ENCODE data around the gene HEXD.
"Not testable (repeated sequence)": the region's sequence is repeated elsewhere in the genome, so short reads cannot be mapped to it uniquely, and the experiment has no call there.

The HEXD gene

GRCh38 chr17:82458179-82458884 lies 40.2 kb downstream of the HEXD start, which contains the start of gene NARF:
TSS of gene NARF (plus strand) at chr17:82458741. CDS start at chr17:82458804, 63 bp downstream.
- DNase-seq (ENCODE audit: low spot score): peak; percentile 100

DNA sequence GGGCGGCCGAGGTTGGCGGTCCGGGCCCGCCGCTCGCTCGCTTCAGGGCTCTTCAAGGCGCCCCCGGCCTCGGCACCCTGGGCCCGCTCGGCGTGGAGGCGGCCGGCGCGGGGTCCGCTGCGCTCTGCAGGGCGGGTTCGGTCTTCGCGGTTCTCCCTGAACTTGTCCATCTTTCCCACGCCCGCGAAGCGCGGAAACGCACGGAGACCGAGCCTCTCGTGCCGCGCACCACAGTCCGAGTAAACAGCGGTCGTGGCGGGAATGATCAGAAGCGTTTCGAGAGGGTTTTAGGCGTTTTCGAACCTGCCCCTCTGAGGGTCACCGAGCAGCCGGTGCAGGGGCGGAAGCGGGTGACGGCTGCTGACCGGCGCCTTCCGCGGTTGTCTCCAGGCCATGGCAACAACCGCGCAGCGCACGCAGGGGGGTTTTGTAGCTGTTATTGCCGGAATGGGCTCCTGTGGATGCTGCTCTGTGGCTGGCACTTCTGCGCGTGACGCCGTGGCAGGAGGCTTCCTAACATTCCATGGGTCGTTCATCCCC lies 40.8 kb downstream of the HEXD start:
- peak; percentile 66 for DNase-seq (ENCODE audit: low spot score)

DNA sequence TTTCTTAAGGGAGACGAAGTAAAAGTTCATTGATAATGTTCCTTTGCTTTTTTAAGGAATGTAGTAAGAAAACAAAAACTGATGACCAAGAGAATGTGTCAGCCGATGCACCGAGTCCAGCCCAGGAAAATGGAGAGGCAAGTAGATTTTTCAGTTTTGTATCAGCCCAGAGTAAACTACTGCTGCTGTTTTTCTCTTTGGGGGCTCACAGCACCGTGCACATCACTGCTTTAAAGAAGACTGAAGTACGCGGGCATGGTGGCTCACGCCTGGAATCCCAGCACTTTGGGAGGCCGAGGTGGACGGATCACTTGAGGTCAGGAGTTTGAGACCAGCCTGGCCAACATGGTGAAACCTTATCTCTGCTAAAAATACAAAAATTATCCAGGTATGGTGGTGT lies 41.8 kb downstream of the HEXD start:
- DNase-seq (ENCODE audit: low spot score): not testable (repeated sequence)

DNA sequence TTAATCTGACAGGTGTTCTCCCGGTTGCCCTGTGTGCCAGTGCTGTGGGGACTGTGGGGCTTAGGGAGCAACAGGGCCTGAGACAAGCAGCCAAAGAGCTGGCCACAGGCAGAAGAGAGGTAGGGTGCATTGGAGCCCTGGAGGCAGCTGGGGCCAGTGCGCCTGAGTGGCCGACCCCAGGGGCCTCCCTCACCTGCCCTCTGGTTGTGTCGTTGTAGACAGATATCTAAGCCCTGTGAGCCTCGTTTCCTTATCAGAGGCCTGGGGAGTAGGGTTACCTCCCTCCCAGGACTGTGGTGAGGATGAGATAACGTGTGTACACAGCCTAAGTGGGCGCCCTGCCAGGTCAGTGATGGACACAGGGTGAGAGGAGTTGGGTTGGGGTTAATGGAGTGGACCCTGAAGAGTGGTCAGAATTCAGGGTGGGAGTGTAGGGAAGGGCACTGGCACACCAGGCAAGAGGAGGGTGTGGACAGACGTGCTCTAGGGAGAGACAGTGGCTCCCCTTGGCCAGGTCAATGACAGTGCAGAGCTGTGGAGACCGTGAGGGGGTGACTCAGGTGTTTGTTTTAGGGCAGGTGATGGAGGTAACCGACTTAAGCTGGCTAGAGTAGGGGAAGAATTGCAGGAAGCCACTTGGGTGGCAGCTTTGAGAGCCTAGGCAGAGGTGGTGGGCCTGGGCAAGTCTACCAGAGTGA lies 43.8 kb downstream of the HEXD start:
- DNase-seq (ENCODE audit: low spot score): no peak

- no peak for DNase-seq (ENCODE audit: low spot score)
Measured at GRCh38 chr17:82463391-82463790, 45.2 kb downstream of the HEXD start.

DNA sequence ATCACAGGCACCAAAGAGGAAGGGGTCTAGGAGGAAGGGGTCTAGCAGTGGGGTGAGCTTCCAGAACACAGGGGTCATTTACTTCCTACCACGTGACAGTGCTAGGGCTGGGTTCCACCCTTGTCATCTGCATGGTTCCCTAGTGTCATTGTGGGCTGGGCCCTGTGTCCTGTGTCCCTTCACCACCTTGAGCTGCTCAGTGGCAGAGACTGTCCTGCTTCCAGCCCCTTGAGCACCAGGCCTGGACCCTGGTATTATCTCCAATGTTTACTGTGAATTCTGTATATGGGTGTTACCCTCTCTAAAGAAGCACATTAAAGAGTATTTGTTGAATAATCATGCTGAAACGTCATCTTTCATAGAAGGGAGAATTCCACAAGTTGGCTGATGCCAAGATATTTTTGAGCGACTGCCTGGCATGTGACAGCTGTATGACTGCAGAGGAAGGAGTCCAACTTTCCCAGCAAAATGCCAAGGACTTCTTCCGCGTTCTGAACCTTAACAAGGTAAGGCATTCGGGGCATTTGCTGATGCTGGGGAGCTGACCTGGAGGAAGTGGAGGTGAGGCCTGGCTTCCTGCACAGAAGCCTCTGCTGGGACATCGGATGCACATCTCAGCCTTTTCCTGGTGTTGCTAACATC lies 45.9 kb downstream of the HEXD start:
- no peak for DNase-seq (ENCODE audit: low spot score)

- DNase-seq (ENCODE audit: low spot score): no peak
Measured at GRCh38 chr17:82464567-82464929, 46.4 kb downstream of the HEXD start.

GRCh38 chr17:82465023-82465603 lies 47.0 kb downstream of the HEXD start:
- no peak for DNase-seq (ENCODE audit: low spot score)

GRCh38 chr17:82468692-82469091 lies 50.5 kb downstream of the HEXD start:
- DNase-seq (ENCODE audit: low spot score): no peak

DNA sequence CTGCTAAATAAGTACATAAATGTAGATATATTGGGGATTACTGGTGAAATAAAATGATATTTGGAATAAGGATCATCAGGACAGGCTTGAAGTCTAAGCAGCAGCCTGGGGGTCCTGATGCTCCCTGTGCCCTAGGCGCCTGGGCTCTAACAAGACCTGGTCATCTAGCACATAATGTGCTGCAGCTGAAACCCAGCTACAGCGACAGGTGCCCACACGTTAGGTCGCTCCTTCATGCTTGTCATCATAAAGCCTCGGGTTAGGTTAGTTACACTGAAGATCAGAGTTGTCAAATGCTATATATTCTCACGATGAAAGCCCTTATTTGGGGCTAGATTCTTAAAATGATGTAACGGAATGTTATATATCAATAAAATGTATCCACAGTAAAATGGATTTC lies 51.9 kb downstream of the HEXD start:
- DNase-seq (ENCODE audit: low spot score): no peak

GRCh38 chr17:82474223-82475010 lies 56.3 kb downstream of the HEXD start:
- DNase-seq (ENCODE audit: low spot score): no peak

GRCh38 chr17:82475458-82475857 lies 57.3 kb downstream of the HEXD start:
- no peak for DNase-seq (ENCODE audit: low spot score)

DNA sequence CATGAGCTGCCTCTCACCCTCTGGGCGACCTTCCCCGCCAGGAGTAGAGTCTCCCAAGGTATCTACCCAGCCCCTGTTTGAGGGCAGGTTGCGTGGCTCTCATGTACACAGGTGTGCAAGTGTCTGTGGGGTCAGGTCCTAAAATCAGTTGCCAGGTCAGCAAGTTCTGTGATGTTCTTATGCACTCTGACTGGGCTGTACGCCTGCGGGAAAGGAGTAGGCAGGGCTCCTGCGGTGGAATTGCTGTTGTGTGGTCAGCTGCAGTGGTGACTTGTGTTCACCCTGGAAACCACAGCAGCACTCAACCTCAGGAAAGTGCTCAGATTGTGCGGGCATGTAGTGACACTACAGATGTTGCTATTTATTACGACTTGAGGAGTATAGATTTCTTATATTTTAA lies 59.8 kb downstream of the HEXD start:
- DNase-seq (ENCODE audit: low spot score): peak; percentile 21

DNA sequence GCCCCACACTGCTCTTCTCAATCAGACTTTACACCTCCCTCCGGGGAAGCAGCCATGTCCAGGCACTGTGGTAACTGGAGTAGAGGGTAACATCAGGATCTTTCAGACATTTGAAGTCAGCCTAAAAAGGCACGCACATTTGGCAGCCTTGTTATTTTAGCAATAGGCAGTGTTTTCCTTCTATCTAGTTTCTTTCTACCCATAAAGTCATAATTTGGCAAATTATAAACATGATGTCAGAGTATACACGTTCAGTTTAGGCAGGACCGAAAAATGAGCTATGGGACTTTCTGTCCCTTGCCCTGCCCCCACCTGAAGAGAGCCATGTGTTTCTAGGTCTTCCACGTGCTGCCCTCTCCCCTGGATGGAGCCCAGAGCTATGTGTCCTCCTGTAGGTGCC lies 61.5 kb downstream of the HEXD start:
- DNase-seq (ENCODE audit: low spot score): no peak

DNA sequence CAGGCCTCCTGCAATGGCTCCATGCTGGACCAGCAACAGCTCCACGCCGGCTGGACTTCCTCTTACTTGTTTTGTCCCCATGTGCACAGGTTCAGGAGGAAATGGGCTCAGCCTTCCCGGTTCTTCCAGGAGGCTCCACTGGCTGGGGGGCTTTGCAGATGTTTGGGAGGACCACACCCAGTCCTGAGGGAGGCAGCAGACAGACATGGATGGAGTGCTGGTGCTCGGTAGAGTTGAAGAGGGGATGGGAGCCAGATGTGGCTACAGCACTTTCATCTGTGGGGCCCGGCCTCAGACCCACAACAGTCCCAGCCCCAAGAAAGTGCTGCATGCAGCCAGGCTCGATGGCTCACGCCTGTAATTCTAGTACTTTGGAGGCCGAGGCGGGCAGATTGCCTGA lies 62.2 kb downstream of the HEXD start:
- peak; percentile 28 for DNase-seq (ENCODE audit: low spot score)

- no peak for DNase-seq (ENCODE audit: low spot score)
Measured at GRCh38 chr17:82483204-82483660, 65.1 kb downstream of the HEXD start.

- DNase-seq (ENCODE audit: low spot score): peak; percentile 22
Measured at GRCh38 chr17:82483836-82484235, 65.7 kb downstream of the HEXD start.

GRCh38 chr17:82486231-82487094 lies 68.3 kb downstream of the HEXD start:
- peak; percentile 29 for DNase-seq (ENCODE audit: low spot score)

DNA sequence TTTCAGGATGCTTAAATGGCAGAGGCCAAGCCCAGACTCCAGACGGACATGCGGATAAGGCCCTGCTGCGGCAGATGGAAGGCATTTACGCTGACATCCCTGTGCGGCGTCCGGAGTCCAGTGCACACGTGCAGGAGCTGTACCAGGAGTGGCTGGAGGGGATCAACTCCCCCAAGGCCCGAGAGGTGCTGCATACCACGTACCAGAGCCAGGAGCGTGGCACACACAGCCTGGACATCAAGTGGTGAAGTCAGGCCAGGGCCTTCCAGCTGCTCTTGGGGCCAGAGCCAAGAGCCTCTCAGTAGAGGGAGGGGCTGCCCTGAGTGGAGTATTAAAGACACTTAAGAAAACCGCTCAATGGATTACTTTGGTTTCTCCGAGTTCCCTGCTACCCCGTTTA lies 69.8 kb downstream of the HEXD start:
- DNase-seq (ENCODE audit: low spot score): peak; percentile 44

- DNase-seq (ENCODE audit: low spot score): no peak
Measured at GRCh38 chr17:82489117-82489516, 71.0 kb downstream of the HEXD start.

All from D341Med (cell line).